Activated gamma-delta T cell (primary cell): ENCODE data around the gene MPV17.
"Not testable (repeated sequence)": the region's sequence is repeated elsewhere in the genome, so short reads cannot be mapped to it uniquely, and the experiment has no call there.

ENCODE experiments used
- DNase-seq: peaks from one replicate; lab custom pipeline; 2025; lab: John Stamatoyannopoulos, UW

The MPV17 gene

DNA sequence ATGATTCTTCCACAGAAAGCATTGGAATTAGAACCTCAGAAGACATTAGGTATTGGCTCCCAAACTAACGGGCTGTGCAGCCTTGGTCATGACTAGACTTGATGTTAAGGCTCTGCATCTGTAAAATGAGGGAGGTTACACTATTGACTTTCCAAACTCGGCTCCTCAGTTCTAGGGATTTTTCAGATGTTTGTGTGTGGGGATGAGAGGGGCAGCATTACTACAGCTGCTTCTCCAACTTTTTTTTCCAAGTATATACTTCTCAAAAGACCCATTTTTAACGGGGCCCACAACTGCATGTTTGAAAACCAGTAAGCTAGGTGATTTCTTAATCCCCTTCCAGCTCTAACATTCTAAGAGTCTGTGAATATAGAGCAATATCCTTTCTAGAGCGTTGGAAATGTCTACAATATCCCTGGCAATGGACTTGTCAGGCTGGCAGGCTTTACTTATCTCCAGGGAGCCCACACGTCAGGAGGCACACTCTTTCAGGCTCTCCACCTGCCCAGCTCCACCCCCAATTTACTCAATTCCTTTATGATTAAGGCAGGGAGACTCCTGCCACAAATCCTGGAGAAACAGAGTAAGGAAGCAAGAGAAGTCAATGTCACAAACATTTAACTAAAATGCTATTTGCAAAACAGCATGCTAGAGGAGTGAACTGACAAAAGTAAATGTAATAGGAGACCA is 844 bp upstream of the MPV17 start:
- DNase-seq = no peak

DNA sequence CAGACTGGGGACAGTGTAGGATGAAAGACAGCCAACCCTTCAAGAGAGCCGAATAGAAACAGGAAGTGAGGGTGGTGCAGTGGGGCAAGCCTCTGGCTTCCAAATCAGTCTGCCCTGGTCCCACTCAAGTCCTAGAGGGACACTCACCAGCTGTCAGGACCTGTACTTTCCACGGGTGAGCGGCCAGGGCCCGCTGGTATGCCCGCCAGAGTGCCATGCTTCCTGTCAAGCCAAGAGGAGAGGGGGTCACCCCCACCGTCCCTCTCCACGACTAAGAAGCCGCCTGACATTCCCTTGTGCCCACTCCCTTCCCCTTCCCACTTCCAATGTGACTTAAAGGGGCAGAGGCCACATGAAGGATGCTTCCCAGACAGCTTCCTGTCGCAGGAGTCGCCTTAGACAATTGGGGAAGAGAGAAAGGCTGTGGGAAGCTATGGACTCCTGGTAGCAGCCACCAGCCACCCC is 564 bp downstream of the MPV17 start:
- no peak for DNase-seq

DNA sequence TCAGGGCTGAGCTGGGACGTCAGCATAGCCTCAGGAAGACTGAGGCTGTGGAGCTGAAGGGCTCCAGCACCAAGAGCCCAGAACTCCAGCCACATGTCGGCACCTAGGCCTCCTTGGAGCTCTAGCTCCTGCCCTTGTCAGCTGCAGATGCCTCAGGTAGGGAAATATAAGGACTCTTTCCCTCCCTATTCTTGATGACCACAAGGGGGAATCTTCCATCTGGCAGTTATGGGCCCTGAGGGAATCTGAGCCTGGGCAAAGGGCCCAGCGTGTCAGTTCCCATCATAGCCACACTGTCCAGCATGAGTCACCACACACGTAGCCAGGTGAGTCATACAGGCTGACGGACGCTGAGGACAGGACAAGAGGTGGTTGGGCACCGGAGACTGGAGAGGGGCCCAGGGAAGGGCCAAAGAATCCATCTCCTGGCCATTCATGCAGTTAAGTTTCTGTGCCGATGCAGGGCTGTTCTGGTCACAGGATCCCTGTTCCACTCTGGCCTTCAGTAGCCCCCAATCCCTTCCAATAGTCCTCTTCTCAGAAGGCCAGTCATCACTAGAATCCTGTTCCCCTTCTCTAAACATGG is 1.8 kb downstream of the MPV17 start:
- no peak for DNase-seq

DNA sequence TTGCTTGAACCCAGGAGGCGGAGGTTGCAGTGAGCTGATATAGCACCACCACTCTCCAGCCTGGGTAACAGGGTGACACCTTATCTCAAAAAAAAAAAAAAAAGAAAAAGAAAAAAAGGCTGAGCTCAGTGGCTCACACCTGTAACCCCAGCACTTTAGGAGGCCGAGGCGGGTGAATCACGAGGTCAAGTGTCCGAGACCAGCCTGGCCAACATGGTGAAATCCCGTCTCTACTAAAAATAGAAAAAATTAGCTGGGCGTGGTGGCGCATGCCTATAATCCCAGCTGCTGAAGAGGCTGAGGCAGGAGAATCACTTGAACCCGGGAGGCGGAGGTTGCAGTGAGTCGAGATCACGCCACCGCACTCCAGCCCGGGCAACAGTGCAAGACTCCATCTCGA is 3.1 kb downstream of the MPV17 start:
- not testable (repeated sequence) for DNase-seq

DNA sequence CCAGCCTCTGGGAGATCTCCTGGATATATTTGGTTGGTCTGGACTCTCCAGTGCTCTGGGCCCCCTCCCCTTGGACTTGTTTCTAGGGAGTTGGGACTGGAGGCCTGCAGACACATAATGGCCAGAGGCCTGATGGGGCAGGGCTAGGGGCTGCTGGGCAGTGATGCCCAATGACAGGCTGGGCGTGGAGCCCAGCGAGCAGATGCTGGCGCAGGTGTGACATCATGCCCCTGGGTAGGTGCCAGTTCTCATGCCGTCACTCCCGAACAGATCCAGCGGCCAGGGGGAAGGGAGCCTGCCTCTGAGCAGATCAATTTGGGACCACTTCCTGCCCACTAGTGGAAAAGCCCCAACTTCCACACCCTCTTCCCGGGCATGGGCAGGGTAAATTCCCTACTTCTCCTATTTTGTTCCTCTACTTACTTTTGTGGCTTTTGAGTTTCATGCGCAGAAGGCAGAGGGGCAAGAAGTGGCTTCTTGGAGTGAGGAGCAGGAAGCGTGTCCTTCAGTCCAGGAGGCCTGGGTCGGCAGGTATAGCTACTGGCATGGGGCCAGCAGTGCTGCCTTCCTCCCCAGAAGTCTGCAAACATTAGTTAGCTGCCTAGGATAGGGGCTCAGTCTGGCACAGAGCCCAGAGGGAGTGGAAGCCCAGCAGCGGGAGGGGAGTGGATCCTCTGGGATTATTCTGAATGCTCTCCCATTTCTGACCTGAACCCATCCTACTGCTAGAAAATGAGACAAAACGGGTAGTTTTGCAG is 6.1 kb downstream of the MPV17 start:
- no peak for DNase-seq

DNA sequence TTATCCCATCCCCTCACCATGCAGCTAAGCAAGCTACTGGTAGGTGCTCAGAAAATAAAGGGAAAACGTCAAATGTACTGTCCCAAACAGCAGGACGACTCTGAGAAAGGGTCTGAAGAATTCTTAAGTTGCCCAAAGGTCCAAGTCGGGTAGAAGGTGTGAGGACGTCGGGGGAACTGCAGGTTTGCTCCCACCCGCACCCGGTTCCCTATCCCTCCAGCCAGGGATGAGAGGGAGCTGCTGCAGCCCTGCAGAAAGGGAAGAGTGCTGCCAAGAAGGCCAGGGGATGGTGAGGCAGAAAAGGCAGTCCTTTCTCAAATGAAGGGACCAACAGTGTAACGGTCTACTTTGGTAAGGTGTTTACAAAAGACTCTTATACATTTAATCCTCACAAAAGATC is 7.8 kb downstream of the MPV17 start:
- no peak for DNase-seq

DNA sequence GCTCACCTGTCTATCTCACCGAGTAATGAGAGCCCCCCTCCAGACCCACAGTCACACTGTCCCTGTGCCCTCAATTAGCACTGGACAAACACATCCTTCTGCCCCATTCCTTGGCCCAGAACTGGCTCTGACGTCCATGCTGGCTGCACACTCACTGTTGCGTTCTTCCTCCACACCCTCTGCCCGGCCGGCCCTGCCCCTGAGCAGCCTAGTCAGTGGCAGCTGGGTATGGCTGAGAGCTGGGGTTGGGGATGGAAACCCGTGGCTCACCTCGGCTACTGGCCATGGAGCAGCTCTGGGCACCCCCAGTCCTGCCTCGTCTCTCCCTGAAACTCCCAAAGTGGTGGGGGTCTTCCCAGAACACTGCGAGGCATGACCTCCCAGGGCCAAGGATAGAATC is 8.2 kb downstream of the MPV17 start:
- DNase-seq = no peak

DNA sequence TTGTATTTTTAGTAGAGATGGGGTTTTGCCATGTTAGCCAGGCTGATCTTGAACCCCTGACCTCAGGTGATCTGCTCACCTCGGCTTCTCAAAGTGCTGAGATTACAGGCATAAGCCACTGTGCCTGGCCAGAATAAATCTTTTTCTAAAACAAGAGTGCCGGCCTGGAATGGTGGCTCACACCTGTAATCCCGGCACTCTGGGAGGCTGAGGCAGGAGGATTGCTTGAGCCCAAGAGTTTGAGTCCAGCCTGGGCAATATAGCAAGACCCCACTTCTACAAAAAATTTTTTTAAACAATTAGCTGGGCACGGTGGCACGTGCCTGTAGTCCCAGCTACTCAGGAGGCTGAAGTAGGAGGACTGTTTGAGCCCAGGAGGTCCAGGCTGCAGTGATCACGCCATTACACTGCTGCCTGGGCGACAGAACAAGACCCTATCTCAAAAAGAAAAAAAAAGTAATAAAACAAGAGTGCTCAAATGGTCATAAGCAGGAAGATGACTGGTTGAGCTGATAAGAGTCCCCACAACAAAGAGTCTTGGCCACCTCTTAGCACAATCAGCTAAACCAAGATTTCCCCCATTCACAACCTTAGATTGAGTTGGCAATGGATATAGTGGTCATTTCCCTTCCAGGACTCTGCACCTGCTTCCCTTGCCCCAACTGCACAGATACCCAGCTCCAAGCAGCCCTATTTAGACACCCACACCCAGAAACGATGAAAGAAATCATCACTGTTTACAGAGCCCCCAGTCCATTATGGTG is 8.8 kb downstream of the MPV17 start:
- no peak for DNase-seq

DNA sequence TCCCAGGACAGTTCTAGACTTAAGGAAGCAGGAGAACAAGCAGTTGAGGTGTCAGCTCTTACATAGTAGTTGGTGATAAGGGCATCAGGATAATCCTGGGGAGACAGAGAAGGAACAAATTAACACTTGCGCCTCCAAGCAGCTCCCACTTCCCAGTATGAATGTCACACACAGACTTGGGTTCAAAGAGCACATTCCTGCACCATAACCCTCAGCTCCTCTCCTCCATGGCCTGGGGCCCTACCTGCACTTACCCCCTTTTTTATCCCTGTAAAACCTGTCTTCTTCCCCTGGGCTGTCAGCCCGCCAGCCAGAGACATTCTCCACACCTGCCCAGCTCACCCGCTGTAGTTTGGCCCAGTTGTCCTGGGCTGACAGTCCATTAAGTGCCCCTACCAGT is 10.7 kb downstream of the MPV17 start:
- no peak for DNase-seq

DNA sequence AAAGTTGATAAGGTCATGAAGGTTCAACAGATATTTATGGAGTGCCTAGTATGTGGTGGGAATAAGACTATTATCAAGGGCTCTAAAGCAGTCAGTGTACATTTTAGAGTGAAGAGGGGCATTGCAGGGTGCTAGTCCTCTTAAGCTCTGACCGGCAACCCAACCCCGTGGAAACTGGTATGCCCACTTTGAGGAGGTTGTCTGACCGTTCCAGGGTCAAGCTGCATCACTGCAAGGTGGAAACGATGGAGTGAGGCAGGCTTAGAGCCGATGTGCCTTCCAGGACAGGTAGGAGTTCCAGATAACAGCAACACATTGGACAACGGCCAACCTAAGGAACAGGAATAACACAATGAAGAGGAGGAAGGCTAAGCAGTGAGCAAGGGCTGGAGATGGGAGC is 13.2 kb downstream of the MPV17 start:
- DNase-seq = no peak

DNA sequence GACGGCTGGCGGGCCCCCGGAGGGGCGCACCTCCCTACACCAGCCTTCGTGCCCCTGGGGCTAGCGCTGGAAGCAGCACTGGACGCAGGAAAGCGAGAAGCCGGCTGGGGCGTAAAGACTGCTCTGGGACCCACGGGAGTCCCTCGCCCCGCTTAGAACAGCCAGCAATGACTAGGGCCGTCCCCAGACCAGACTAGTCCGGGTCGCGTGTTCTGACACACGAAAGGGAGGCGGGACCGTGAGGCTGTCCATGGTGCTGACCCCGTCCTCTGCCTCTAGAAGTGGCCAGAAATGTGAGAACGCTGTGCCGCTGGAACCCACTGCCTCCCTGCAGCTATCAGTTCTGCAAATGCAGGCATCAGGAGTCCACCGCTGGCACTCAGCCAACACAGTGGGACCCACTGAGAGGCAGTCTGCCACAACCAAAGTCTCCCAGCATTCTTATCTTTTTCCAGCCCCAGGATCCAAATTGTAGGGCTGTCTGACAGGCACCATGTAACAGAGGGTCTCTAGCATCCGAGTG is 14.5 kb downstream of the MPV17 start, which contains the start of gene UCN:
Gene UCN (minus strand): TSS at position 87 of the 523 bp plus-strand sequence. CDS start 550 bp downstream, outside the sequence.
- DNase-seq = no peak

DNA sequence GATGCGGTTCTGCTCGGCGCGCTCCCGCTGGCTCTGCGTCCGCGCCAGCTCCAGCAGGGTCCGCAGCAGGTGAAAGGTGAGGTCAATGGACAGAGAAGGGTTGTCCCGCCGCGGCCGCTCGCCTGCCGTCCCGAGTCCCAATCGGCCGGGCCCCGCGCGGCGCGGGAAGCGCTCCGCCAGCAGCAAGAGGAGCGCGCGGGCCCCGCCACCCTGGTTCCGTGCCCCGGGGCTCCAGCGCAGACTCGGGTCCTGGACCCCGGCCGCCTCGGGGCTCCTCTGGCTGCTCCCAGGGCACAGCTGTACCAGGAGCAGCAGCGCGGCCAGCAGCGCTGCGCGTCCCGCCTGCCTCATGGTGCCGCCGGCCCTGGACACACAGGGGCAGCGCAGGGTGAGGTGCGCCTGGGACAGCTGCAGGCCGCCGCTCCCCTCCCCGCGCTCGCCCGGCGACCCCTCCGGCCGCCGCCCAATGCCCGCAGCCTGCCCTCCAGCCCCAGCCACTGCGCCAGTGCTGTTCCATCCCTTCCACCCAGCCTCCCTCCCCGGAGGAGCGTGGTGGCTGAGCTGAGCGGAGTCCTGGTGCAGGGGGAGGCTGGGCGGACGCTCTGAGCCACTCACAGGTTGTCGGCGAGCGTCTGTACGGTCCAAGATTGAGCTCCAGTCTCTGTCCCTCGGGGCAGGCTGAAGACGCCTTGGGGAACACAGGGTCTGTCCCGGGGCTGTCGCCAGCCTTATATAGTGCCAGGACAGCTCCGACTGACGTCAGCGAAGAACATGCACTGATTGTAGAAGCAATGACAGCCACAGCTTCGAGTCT is 15.1 kb downstream of the MPV17 start:
- no peak for DNase-seq

DNA sequence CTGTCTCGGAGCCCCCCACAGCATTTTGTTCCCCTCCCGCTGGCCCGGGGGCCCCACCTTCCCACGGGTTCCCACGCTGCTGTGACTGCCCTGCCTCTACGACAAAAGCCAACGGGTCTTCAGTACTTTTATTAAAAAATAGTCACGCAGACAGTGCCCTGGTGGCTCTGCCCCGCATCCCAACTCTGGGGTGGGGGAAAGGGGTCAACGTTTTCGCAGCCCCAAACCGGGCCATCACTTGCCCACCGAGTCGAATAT is 15.7 kb downstream of the MPV17 start:
- DNase-seq = no peak

DNA sequence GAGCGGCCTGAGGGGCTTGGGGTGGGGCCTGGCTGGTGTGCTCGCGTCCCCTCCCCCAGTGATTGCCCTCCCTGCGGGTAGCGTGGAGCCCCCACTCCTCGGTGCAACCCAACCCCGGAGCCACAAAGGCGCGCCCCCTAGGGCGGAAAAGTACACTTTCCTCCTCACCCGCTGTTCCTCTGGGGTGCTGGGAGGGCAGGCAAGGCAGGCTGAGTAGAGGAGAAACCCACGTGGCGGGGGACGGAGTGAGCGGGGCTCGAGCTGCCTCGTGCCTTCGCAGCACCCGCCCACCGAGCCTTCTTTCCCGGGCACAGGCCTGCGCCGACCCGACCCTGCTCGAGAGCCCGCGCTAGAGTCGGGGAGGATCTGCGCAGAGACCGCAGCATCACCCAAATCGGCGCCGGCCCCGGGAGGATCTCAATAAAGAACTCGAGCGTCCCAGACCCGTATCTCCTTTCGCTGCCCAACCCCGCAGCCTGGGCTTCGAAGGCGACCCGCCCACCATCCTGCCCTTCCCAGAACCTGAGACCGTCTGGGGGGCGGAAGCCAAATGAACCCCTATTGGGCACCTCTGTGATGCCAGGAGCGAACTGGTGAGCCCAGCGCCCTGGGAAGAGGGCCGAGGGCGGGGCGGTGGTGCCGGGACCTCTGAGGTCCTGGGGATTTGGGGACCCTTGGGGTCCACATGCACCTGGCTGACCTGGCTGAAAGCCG is 16.2 kb downstream of the MPV17 start:
- no peak for DNase-seq

DNA sequence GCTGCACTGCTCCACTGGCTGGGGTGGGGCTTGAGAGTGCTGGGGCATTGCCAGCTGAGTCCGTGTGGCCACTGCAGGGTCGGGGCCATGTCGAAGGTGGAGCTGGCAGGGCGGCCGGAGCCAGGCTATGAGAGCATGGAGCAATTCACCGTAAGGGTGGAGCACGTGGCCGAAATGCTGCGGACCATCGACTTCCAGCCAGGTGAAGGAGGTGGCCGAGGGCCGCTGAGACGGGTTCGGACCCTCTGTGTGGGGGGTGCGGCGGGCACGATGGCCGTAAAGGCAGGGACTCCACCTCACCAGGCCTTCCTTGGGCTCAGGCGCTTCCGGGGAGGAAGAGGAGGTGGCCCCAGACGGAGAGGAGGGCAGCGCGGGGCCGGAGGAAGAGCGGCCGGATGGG is 16.8 kb downstream of the MPV17 start:
- DNase-seq = no peak

DNA sequence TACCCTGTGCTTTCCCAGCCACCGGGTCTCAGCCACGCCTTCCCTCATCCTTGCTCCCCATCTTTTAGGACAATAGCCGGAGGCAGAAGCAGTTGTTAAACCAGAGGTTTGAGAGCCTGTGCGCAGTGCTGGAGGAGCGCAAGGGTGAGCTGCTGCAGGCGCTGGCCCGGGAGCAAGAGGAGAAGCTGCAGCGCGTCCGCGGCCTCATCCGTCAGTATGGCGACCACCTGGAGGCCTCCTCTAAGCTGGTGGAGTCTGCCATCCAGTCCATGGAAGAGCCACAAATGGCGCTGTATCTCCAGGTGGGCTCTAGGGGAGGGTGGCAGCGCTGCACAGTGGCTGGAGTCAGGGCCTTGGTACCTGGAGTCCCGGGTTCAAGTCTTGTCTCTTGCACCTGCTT is 17.4 kb downstream of the MPV17 start:
- no peak for DNase-seq

DNA sequence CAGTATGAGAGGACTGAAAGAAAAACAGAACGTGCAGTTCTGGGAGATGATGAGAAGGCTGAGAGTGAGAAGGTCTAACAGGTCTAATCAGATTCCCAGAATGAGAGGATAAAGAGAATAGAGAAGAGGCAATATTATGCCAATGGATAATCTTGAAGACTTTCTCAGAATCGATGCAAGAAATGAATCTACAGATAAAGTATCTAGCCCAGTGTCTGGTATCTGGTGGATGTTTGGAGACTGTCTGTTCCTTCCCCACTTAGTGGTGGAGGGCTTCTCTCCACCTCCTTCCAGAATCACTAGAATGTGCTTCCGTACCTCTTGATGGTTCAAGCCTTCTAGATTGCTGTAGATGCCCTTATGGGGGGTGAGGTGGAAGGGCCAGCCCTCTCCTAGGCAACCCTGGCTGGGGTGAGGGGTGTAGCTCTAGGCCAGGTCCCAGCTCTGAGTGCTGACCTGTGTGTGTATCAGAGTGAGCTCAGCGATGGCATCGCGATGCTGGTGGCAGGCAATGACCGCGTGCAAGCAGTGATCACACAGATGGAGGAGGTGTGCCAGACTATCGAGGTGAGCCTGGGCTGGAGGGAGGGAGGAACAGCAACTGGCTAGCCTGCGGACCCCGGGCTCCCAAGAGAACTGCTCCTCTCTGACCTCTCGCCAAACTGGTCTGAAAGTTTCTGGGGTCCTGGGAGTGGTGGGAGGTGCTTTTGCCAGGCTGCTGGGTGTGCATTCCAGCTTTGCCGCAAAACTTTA is 18.2 kb downstream of the MPV17 start:
- no peak for DNase-seq

DNA sequence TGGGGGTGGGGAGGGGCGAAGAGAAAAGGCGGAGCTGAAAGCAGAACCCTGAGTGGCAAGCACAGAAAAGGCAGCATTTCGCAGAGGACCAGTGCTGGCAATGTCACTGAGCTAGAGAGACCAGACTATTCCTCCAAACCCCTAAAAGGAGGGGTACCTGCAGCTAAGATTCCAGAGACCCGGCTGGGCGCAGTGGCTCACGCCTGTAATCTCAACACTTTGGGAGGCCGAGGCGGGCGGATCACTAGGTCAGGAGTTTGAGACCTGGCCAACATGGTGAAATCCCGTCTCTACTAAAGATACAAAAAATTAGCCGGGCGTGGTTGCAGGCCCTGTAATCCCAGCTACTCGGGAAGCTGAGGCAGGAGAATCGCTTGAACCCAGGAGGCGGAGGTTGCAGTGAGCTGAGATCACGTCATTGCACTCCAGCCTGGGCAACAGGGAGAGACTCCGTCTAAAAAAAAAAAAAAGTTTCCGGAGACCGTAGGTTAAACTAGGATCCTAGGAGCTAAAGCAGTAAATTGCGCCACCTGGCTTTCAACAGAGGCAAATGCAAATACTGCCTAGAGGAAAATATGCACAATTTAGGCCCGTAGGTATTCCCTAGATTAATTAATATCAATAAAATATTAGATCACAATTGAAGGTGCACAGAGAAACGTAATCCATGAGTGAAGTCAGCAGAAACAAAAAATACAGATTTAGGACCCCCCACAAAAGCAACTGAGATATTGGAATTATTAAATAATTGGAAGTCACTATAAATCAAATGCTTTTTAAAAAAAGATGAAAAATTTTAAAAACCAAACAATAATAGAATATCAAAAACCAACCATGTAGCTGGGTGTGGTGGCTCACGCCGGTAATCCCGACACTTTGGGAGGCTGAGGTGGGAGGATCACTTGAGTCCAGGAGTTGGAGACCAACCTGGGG is 19.5 kb downstream of the MPV17 start:
- no peak for DNase-seq

DNA sequence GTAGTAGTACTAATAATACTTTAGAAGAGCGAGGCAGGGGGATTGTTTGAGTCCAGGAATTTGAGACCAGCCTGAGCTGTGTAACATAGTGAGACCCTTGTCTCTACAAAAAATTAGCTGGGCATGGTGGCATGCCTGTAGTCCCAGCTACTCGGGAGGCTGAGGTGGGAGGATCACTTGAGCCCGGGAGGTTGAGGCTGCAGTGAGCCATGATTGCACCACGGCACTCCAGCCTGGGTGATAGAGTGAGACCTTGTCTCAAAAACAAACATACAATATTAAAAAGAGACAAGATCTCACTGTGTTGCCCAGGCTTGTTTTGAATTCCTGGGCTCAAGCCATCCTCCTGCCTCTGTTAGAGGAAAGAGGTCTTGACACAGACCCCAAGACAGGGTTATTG is 22.3 kb downstream of the MPV17 start:
- not testable (repeated sequence) for DNase-seq
